ENCODE data around the gene GRID1. TPM values are rescaled to one million over a fixed set of nuclear protein-coding genes. Genes with fewer than 3 reads are reported as not detected.

The GRID1 gene
- total RNA-seq, 1 experiment from 2014 or later, result 5.6 TPM

GRCh38 chr10:86340176-86340990 lies 26.2 kb downstream of the GRID1 start:
- Histone ChIP-seq H3K4me3 (replicated peaks in 1 of 2; ENCODE audit: low read depth in 1 of 2, low read length in 2 of 2) (no peak overlapping the region), H3K4me1 (ENCODE audit: control insufficient read depth in 1 of 2, insufficient read depth in 2 of 2, low read length in 2 of 2) (peaks cover 7 to 14% of the 10 kb centered on the region in 2 experiments; a peak in 3 of 4 replicates), H3K79me2 (ENCODE audit: insufficient read depth, low read length) (no peaks in the 10 kb centered on the region), H3K4me2 (ENCODE audit: low read length) (no peak overlapping the region), H2AFZ (ENCODE audit: low read depth, low read length, poor library complexity, severe bottlenecking) (no peak overlapping the region), H3K27ac (ENCODE audit: low read depth, low read length) (no peak overlapping the region), H4K20me1 (ENCODE audit: insufficient read depth) (no peaks in the 10 kb centered on the region), H3K36me3 (ENCODE audit: control insufficient read depth in 1 of 2, insufficient read depth in 2 of 2, low read length in 2 of 2) (no peaks in the 10 kb centered on the region), H3K27me3 (ENCODE audit: insufficient read depth, low read length) (no peaks in the 10 kb centered on the region), H3K9me2 (ENCODE audit: insufficient read depth) (no peaks in the 10 kb centered on the region), H3K9ac (ENCODE audit: low read length) (no peak overlapping the region), H3K9me3 (ENCODE audit: control insufficient read depth in 1 of 2, insufficient read depth in 1 of 2, low read depth in 1 of 2, low read length in 2 of 2) (no peaks in the 10 kb centered on the region)
- ChIA-PET RAD21 (ENCODE audit: low non-redundant PET in 1 of 2, low total read pairs in 2 of 2, uncharacterized antibody in 2 of 2, unreplicated experiment in 2 of 2) (no interaction called here), POLR2A (no interaction called here), CTCF (no interaction called here)
- no peak for DNase-seq (ENCODE audit: low read depth, low spot score)
- TF ChIP-seq EZH2phosphoT487 (IDR thresholded peaks at IDR 0.05; ENCODE audit: borderline replicate concordance), result no peak
- TF ChIP-seq ZNF274 (IDR thresholded peaks at IDR 0.05; ENCODE audit: low read depth, low read length), result no peak
- TF ChIP-seq MAX (IDR thresholded peaks at IDR 0.05), result no peak
- no peak for TF ChIP-seq CTCF (IDR thresholded peaks at IDR 0.05 in 2 of 3, conservative IDR thresholded peaks at IDR 0.05 in 1 of 3; ENCODE audit: borderline replicate concordance in 1 of 3, insufficient read depth in 1 of 3, low read depth in 2 of 3, low read length in 2 of 3)
- no peak for TF ChIP-seq ATF3 (IDR thresholded peaks at IDR 0.05)
- TF ChIP-seq FOSL1 (IDR thresholded peaks at IDR 0.05; ENCODE audit: low read depth), result no peak
- no peak for TF ChIP-seq SRF (IDR thresholded peaks at IDR 0.05; ENCODE audit: low read depth)
- TF ChIP-seq ZBTB33 (IDR thresholded peaks at IDR 0.05; ENCODE audit: extremely low read depth, insufficient replicate concordance, low read length), result no peak
- no peak for TF ChIP-seq EZH2 (IDR thresholded peaks at IDR 0.05)
- TF ChIP-seq REST (IDR thresholded peaks at IDR 0.05; ENCODE audit: low read depth), result no peak
- TF ChIP-seq CBX3 (IDR thresholded peaks at IDR 0.05; ENCODE audit: low read depth), result no peak
- no peak for TF ChIP-seq POLR2AphosphoS5 (IDR thresholded peaks at IDR 0.05; ENCODE audit: low read depth, low read length)
- TF ChIP-seq YY1 (IDR thresholded peaks at IDR 0.05; ENCODE audit: extremely low read depth, insufficient replicate concordance, low read depth, low read length), result no peak
- no peak for TF ChIP-seq EGR1 (IDR thresholded peaks at IDR 0.05; ENCODE audit: low read depth)
- no peak for TF ChIP-seq JUND (IDR thresholded peaks at IDR 0.05)
- no peak for TF ChIP-seq ELF1 (IDR thresholded peaks at IDR 0.05; ENCODE audit: borderline replicate concordance, low read depth)
- no peak for TF ChIP-seq CEBPB (IDR thresholded peaks at IDR 0.05; ENCODE audit: low read depth)
- TF ChIP-seq SP1 (IDR thresholded peaks at IDR 0.05; ENCODE audit: low read depth), result no peak
- no peak for TF ChIP-seq ZFX (IDR thresholded peaks at IDR 0.05)
- TF ChIP-seq TCF7L2 (IDR thresholded peaks at IDR 0.05; ENCODE audit: borderline replicate concordance, extremely low read depth, insufficient read depth, insufficient read length), result no peak
- intact Hi-C loops (cut with micrococcal nuclease), result no loop called here
- no TSS peak for BruUV-seq (replicated peaks)
- no peak for ATAC-seq

Measured in HCT116 (cell line).